Tongue (tissue), 2 donors: ENCODE results near the gene NES. TPM values are rescaled to one million over a fixed set of nuclear protein-coding genes. Genes with fewer than 3 reads are reported as not detected.

Experiments
- DNase-seq: peaks from one replicate; pipeline ENCODE4 v3.0.0-alpha.2; 2015
- total RNA-seq: library from RNA; depleted of rRNA; stranded (reverse); fragments of >200 nt; gene quantifications from one replicate; pipeline ENCODE4 v1.2.3, GENCODE V29; 2014

Gene NES
- total RNA-seq, 1 donor from 2014 or later: 216 TPM

- no peak for DNase-seq
These were observed 2.8 kb upstream of the NES start for GRCh38 chr1:156680056-156680455.

GRCh38 chr1:156677616-156678596, 699 bp upstream of the NES start:
- peak; percentile 95 for DNase-seq

GRCh38 chr1:156676114-156676819, 940 bp downstream of the NES start:
- DNase-seq: no peak

GRCh38 chr1:156675210-156676113, 1.7 kb downstream of the NES start:
- peak; percentile 94 for DNase-seq

- peak; percentile 34 for DNase-seq
These were observed 3.7 kb downstream of the NES start for GRCh38 chr1:156673387-156674121.

GRCh38 chr1:156671804-156672203, 5.4 kb downstream of the NES start:
- DNase-seq: no peak

- no peak for DNase-seq
These were observed 6.4 kb downstream of the NES start for GRCh38 chr1:156670791-156671190.

GRCh38 chr1:156670359-156670758, 6.8 kb downstream of the NES start:
- no peak for DNase-seq

GRCh38 chr1:156669794-156670193, 7.4 kb downstream of the NES start:
- no peak for DNase-seq

- DNase-seq: peak; percentile 45
These were observed 8.2 kb downstream of the NES start for GRCh38 chr1:156668801-156669637.

- DNase-seq: peak; percentile 22
These were observed 9.1 kb downstream of the NES start for GRCh38 chr1:156667968-156668709.

- peak; percentile 96 for DNase-seq
These were observed 9.6 kb downstream of the NES start for GRCh38 chr1:156667610-156667967.

- DNase-seq: peak; percentile 46
These were observed 10.2 kb downstream of the NES start for GRCh38 chr1:156666862-156667609.

- DNase-seq: no peak
These were observed 11.7 kb downstream of the NES start for GRCh38 chr1:156665539-156665938.

- DNase-seq: peak; percentile 83
These were observed 12.3 kb downstream of the NES start for GRCh38 chr1:156664767-156665411.

- peak; percentile 93 for DNase-seq
These were observed 13.0 kb downstream of the NES start for GRCh38 chr1:156664046-156664766.

GRCh38 chr1:156663178-156663577, 14.0 kb downstream of the NES start:
- peak; percentile 96 for DNase-seq

- no peak for DNase-seq
These were observed 14.5 kb downstream of the NES start for GRCh38 chr1:156662800-156663055.
